Smooth muscle cell (in vitro differentiated cells): ENCODE results near the gene ZNF530. TPM values are rescaled to one million over a fixed set of nuclear protein-coding genes. Genes with fewer than 3 reads are reported as not detected.

Source experiments
- DNase-seq: peaks from one replicate; lab custom pipeline; 2025; ENCODE audit not compliant: unreplicated experiment; lab: John Stamatoyannopoulos, UW
- H2AFZ ChIP-seq: fragments of 200-600 bp; sonication (generic); 2 replicates; pipeline ENCODE4 v1.6.0; 2016; ENCODE audit warnings: antibody characterized with exemption, low read depth, mild to moderate bottlenecking
- H3F3A ChIP-seq: fragments of 200-600 bp; sonication (generic); 2 replicates; pipeline ENCODE4 v1.6.0; 2017; ENCODE audit warnings: antibody characterized with exemption, low read depth
- H3K27ac ChIP-seq: fragments of 200-600 bp; sonication (generic); 2 replicates; pipeline ENCODE4 v1.5.1; 2016; ENCODE audit warnings: low read depth, mild to moderate bottlenecking
- H3K27me3 ChIP-seq: fragments of 200-600 bp; sonication (generic); 2 replicates; pipeline ENCODE4 v1.6.1; 2016; ENCODE audit warnings: low read depth, mild to moderate bottlenecking
- H3K36me3 ChIP-seq: fragments of 200-600 bp; sonication (generic); 2 replicates; pipeline ENCODE4 v1.5.1; 2016; ENCODE audit warnings: low read depth
- H3K4me1 ChIP-seq: fragments of 200-600 bp; sonication (generic); 2 replicates; pipeline ENCODE4 v1.5.1; 2016; ENCODE audit warnings: low read depth
- H3K4me2 ChIP-seq: fragments of 200-600 bp; sonication (generic); 2 replicates; pipeline ENCODE4 v1.6.0; 2016; ENCODE audit warnings: mild to moderate bottlenecking
- H3K4me3 ChIP-seq: fragments of 200-600 bp; sonication (generic); 2 replicates; pipeline ENCODE4 v1.5.1; 2016; ENCODE audit warnings: mild to moderate bottlenecking
- H3K79me2 ChIP-seq: fragments of 200-600 bp; sonication (generic); 2 replicates; pipeline ENCODE4 v1.6.0; 2016; ENCODE audit warnings: low read depth, mild to moderate bottlenecking
- H3K9ac ChIP-seq: fragments of 200-600 bp; sonication (generic); 2 replicates; pipeline ENCODE4 v1.6.0; 2016; ENCODE audit warnings: low read depth
- H3K9me3 ChIP-seq: fragments of 200-600 bp; sonication (generic); replicated peaks from 2 replicates; pipeline ENCODE4 v1.5.1; 2016; ENCODE audit warnings: low read depth
- H4K20me1 ChIP-seq: fragments of 200-600 bp; sonication (generic); 2 replicates; pipeline ENCODE4 v1.6.0; 2016; ENCODE audit warnings: low read depth
- WGBS: methylation state at CpG from one replicate; pipeline ENCODE4 v1.1.7; 2016; ENCODE audit warnings: low lambda C conversion rate; 5-methylcytosine and 5-hydroxymethylcytosine counted together
- polyA plus RNA-seq: library from polyadenylated mRNA; unstranded; fragments of >200 nt; fragmentation: Nextera tagmentation; extraction: Ambion mirVana; gene quantifications from 2 replicates; pipeline ENCODE4 v1.2.1, GENCODE V29; 2016
- total RNA-seq: library from RNA; depleted of rRNA; stranded (reverse); fragments of >200 nt; gene quantifications from 2 replicates; pipeline ENCODE4 v1.2.3, GENCODE V29; 2014
- TF ChIP-seq, protein P1 (sequence below): fragments of 200-600 bp; sonication (generic); IDR thresholded peaks from 2 replicates; pipeline ENCODE4 v1.5.1; 2017; ENCODE audit warnings: borderline replicate concordance, mild to moderate bottlenecking, antibody characterized with exemption; ENCODE audit not compliant: insufficient read depth, poor library complexity, severe bottlenecking

The ZNF530 gene
- total and polyA plus RNA-seq, 2 experiments from 2014 or later = 3.2 to 3.5 TPM

DNA sequence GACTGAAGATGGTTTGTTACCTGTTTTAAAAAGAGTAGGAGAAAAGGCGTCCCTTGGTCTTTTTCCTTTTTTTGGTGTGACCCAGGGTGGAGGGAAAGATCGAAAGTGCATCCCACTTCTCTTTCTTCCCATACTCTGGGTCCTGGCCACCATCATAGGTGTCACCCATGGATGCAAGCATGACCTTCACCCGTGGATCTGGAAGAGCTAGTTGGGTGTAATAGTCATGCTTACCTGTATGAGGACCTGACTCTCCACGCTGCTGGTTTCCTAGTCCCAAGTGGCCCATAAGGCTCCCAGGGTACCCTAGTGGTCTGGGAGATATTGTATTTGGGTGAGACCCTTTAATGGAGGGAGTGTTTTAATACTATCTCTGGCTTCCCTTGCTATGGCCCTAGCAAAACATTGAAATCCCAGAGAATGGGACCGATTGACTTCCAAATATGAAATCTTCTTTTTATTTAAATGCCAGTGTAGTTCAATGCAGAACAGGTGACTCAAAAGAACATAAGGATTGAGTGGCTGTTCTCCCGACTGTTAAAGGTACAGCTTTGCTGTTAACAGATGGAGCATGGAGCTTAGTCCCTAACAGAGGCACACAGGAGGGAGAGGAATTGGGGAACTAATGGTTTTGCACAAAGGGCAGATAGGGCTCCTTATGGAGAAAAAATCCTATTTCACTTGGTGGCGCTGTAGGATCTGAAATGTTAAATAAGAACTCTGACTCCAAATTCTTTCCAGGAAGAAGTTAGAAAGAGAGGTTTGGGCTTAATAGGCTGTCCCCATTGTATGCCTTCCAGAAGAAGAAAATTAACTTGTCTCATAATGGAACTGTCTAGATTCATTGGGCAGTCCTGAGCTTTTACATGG lies 33.1 kb upstream of the ZNF530 start:
- peaks cover 5% of the 10 kb centered on the region for H3K36me3 ChIP-seq
- no peak for DNase-seq
- no peak overlapping the region for H2AFZ ChIP-seq
- 63% methylated on average over 7 of the region's 7 CpGs for WGBS
- no peaks in the 10 kb centered on the region for H3F3A ChIP-seq
- H3K79me2 ChIP-seq = no peaks in the 10 kb centered on the region
- H3K4me3 ChIP-seq = no peak overlapping the region
- no peaks in the 10 kb centered on the region for H3K27me3 ChIP-seq
- H3K4me1 ChIP-seq = no peaks in the 10 kb centered on the region
- H3K9me3 ChIP-seq = peaks cover 43% of the 10 kb centered on the region
- H4K20me1 ChIP-seq = no peaks in the 10 kb centered on the region
- no peak overlapping the region for H3K9ac ChIP-seq
- no peak overlapping the region for H3K27ac ChIP-seq
- TF ChIP-seq, protein P1, sequence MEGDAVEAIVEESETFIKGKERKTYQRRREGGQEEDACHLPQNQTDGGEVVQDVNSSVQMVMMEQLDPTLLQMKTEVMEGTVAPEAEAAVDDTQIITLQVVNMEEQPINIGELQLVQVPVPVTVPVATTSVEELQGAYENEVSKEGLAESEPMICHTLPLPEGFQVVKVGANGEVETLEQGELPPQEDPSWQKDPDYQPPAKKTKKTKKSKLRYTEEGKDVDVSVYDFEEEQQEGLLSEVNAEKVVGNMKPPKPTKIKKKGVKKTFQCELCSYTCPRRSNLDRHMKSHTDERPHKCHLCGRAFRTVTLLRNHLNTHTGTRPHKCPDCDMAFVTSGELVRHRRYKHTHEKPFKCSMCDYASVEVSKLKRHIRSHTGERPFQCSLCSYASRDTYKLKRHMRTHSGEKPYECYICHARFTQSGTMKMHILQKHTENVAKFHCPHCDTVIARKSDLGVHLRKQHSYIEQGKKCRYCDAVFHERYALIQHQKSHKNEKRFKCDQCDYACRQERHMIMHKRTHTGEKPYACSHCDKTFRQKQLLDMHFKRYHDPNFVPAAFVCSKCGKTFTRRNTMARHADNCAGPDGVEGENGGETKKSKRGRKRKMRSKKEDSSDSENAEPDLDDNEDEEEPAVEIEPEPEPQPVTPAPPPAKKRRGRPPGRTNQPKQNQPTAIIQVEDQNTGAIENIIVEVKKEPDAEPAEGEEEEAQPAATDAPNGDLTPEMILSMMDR = no peak
- H3K4me2 ChIP-seq = no peak overlapping the region

DNA sequence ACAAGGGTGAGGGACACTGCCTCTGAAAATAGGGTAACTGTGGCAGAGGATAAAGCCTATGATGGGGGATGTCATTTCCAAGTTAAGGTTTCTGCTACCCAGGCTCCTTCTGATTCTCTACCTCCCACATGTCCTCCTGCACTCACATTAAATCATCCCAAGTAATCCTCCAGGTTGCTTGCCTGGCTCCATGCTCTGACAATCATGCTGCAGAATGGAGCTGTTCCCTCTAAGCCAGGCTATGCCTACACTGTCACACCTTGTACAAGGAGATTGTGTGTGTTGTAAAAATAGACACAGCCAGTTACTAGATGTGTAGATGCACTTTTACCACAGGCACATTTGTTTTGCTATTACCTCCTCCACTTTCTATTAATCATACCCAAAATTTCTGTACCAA lies 29.0 kb upstream of the ZNF530 start:
- TF ChIP-seq, protein P1 = no peak
- Histone ChIP-seq H3K4me2 (no peak overlapping the region), H3K27me3 (no peaks in the 10 kb centered on the region), H3K9ac (no peak overlapping the region), H3K27ac (no peak overlapping the region), H2AFZ (no peak overlapping the region), H3K79me2 (no peaks in the 10 kb centered on the region), H3K4me3 (no peak overlapping the region), H3K36me3 (peaks cover 44% of the 10 kb centered on the region), H4K20me1 (no peaks in the 10 kb centered on the region), H3F3A (no peaks in the 10 kb centered on the region), H3K4me1 (no peaks in the 10 kb centered on the region), H3K9me3 (peaks cover 64% of the 10 kb centered on the region)
- DNase-seq = no peak

DNA sequence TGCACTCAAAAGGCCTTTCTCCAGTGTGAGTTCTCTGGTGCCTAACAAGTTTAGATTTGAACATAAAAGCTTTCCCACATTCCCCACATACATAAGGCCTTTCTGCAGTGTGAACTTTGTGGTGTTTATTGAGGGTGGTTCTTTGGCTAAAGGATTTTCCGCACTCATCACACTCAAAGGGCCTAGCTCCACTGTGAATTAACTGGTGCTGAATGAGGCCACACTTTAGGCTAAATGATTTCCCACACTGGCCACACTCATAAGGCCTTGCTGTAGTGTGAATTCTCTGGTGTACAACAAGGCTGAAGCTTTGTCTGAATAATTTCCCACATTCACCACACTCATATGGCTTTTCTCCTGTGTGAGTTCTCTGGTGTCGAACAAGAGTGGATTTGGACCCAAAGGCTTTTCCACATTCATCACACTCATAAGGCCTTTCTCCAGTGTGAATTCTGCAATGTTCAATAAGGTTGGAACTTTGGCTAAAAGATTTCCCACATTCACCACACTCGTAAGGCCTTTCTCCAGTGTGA lies 27.2 kb upstream of the ZNF530 start:
- H3K4me2 ChIP-seq = no peak overlapping the region
- H3F3A ChIP-seq = no peaks in the 10 kb centered on the region
- no peaks in the 10 kb centered on the region for H3K4me1 ChIP-seq
- peaks cover 52% of the 10 kb centered on the region for H3K36me3 ChIP-seq
- H4K20me1 ChIP-seq = no peaks in the 10 kb centered on the region
- no peak overlapping the region for H2AFZ ChIP-seq
- H3K9me3 ChIP-seq = peaks cover 52% of the 10 kb centered on the region
- H3K79me2 ChIP-seq = peaks cover 3% of the 10 kb centered on the region
- H3K27me3 ChIP-seq = no peaks in the 10 kb centered on the region
- TF ChIP-seq, protein P1 = no peak
- DNase-seq = no peak
- no peak overlapping the region for H3K27ac ChIP-seq
- H3K9ac ChIP-seq = no peak overlapping the region
- no peak overlapping the region for H3K4me3 ChIP-seq
- 99% methylated on average over 3 of the region's 3 CpGs for WGBS
